HG03520 (cell line): ENCODE results near the gene DPP6.

Experiments
- ATAC-seq: cut with Tn5 transposase; IDR thresholded peaks from one replicate; pipeline ENCODE4 v1.9.1; 2021; ENCODE audit warnings: mild to moderate bottlenecking, moderate library complexity; ENCODE audit not compliant: unreplicated experiment

Gene DPP6

GRCh38 chr7:154867068-154867467 lies 814.9 kb downstream of the DPP6 start:
- ATAC-seq: peak; percentile 46

- ATAC-seq: no peak
These were observed 816.7 kb downstream of the DPP6 start for GRCh38 chr7:154868921-154869320.

DNA sequence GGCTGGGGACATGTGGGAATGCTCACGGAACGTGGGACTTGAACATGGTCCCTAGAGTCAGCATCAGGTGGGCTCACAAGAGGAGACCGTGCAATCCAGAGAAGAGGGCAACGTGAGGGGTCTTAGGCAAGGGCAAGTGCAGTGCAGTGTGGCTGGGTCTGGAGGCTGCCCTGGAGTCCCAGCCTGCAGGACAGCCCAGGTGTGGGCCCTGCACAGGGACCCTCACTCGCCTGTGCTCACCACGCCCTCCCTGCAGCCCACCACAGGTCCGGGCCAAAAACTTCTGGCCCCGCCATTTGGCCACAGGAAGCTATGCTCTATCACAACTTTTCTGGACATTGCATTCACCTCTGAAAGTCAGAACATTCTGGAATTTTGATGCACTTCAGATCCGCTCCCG lies 817.2 kb downstream of the DPP6 start:
- ATAC-seq: no peak

GRCh38 chr7:154871507-154871906 lies 819.3 kb downstream of the DPP6 start:
- ATAC-seq: no peak

GRCh38 chr7:154871928-154872750 lies 819.9 kb downstream of the DPP6 start:
- ATAC-seq: no peak

DNA sequence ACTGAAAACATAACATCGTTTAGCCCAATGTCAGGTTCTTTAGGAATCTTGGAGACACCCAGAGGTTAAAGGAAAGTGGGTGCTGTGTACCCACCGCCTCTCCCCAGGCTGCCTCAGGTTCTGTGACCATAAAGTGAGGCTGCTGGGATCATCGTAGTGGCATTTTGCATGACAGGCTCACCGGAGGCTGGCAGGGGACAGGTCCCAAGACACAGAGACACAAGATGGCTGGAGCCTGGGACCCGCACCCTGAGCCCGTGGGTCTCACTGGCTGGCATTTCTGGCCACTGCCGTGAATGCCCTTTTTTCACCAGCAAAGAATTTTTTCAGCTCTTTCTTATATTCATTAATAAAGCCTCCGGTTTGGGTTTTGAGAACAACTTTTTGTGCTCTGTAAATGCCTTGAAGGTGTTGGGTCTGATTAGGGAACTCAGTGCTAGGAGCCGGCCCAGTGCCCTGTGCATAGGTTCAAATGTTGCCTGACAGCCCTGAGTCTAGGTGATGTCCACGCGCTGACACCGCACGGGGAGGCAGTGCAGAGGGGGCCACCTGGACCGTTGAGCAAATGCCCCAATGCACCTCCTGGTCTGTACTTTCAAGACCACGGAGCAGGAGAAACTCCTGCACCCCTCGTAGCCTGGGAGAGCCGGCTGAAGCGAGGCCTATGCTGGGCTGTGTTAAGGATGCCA lies 820.8 kb downstream of the DPP6 start:
- ATAC-seq: no peak

DNA sequence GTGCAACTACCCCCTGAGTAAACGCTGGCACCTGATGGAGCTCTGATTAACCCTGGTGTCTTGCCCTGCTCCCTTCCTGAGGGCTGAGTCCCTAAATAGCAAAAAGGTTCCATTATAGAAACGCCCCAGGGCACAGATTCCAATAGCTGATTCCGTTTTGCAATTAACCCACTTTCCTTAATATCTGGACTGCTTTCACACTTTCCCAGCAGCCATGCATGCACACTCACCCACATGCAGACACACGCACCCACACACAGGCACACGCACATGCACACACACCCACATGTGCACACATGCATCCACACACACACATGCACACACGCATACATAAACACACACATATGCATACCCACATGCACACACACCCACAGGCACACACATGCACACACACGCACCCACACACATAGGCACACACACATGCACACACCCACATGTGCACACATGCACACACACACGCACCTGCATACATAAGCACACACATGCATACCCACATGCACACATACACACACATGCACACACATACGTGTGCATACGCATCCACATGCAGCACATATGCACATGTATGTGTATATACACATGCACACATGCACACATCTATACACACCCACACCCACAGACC lies 821.4 kb downstream of the DPP6 start:
- ATAC-seq: no peak

GRCh38 chr7:154874409-154875113 lies 822.4 kb downstream of the DPP6 start:
- ATAC-seq: no peak

- no peak for ATAC-seq
These were observed 823.1 kb downstream of the DPP6 start for GRCh38 chr7:154875297-154875696.

- no peak for ATAC-seq
These were observed 824.3 kb downstream of the DPP6 start for GRCh38 chr7:154876516-154876915.

GRCh38 chr7:154877031-154877430 lies 824.8 kb downstream of the DPP6 start:
- no peak for ATAC-seq

- ATAC-seq: no peak
These were observed 827.4 kb downstream of the DPP6 start for GRCh38 chr7:154879629-154880028.

DNA sequence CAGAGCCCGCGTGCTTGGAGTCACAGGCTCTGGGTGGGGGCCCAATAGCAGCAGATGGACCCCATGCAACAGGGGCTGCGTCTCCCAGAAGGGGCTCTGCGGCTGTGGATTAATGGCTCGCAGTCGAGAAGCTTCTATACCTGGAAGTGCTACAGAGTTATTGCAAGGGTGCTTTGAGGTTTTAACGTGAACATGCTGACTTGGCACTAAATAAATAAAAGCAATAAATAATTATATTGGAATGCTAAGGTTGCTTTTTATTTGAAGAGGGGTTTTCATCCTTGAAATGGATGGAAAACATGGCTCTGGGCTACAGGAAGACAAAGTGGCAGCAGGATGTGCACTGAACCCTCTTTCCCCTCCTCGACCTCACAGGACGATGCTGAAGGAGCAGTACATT lies 828.3 kb downstream of the DPP6 start:
- no peak for ATAC-seq

- no peak for ATAC-seq
These were observed 828.8 kb downstream of the DPP6 start for GRCh38 chr7:154881026-154881425.

- ATAC-seq: no peak
These were observed 829.3 kb downstream of the DPP6 start for GRCh38 chr7:154881526-154881925.

GRCh38 chr7:154882931-154883474 lies 830.8 kb downstream of the DPP6 start:
- ATAC-seq: no peak

DNA sequence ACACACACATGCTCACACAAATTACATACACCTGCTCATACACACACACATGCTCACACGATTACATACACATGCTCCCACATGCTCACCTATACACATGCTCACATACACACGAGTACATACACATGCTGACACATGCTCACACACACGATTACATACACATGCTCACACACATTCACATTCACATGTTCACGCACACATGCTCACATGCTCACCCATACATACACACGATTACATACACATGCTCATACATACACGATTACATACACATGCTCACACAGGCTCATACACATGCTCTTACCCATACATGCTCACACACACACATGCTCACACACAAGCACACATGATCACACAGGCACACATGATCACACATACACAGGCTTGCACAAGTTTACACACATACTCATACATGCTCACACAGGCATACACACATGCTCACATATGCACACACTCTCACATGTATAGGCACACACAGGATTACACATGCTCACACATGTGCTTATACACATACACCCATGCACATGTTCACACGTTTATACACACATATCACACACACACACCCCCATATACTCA lies 832.2 kb downstream of the DPP6 start:
- ATAC-seq: no peak

- no peak for ATAC-seq
These were observed 834.4 kb downstream of the DPP6 start for GRCh38 chr7:154886591-154886990.

GRCh38 chr7:154888690-154889089 lies 836.5 kb downstream of the DPP6 start:
- ATAC-seq: no peak

- no peak for ATAC-seq
These were observed 840.3 kb downstream of the DPP6 start for GRCh38 chr7:154892459-154892858.

DNA sequence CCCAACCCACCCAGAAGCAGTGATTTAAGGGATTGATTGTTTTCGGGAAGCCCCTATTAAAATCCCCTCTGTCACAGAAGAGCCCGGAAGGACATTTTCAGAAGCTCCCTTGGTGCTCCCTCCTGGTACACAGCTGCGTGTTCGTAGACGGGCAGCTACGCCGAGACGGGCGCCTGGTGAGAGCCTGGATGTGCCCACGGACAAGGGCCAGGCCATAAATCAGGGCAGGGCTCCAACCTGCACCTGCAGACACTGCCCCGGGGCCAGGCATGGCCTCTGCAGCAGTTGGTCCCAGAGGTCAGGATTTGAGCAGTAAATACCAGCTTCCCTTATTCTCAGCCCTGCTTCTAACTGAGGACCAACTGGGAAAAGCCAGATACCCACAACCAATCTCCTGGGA lies 843.9 kb downstream of the DPP6 start:
- ATAC-seq: no peak
